COLO829 (cell line): ENCODE data around the gene RNF125.
A peak's percentile ranks its signal among the peaks of the same experiment; 100 is the strongest.
"Not testable (repeated sequence)": the region's sequence is repeated elsewhere in the genome, so short reads cannot be mapped to it uniquely, and the experiment has no call there.

ENCODE experiments used
- DNase-seq: peaks from one replicate; pipeline ENCODE4 v3.0.0; 2012; ENCODE audit warnings: low spot score

Gene RNF125

DNA sequence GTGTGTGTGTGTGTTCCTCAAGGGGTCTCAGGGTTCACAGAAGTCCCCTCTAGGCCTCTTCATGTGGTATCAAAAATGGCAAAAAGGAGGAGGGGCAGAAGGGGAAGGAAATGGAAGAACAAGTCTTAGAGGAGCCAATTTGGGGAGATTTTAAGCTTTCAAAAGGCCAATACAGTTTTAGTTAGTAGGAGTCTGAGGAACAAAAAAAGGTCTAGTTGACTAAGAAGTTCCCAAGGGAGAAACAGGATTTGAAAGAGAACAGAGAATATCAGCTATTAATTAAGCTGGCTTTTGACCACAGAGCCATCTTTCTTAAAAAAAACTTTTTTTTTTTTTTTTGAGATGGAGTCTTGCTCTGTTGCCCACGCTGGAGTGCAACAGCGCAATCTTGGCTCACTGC, 7.1 kb downstream of the RNF125 start:
- DNase-seq: no peak

- no peak for DNase-seq
Measured at GRCh38 chr18:32026491-32027086, 8.0 kb downstream of the RNF125 start.

DNA sequence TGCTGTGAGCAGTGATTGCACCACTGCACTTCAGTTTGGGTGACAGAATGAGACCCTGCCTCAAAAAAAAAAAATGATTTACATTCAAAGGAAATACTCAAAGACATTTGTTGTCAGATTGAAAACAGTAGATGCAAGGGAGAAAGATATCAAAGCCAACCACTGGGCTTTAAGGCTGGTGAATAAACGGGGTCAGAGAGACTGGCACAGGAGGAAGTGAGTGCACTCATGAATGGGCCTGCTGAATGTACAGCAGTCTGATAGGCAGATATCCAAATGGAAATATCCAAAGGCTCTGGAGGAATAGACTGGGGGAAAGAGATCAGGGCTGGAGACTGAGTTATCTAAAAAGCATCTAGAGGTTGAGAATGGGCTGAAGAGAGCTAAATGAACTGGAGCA, 10.9 kb downstream of the RNF125 start:
- DNase-seq: no peak

DNA sequence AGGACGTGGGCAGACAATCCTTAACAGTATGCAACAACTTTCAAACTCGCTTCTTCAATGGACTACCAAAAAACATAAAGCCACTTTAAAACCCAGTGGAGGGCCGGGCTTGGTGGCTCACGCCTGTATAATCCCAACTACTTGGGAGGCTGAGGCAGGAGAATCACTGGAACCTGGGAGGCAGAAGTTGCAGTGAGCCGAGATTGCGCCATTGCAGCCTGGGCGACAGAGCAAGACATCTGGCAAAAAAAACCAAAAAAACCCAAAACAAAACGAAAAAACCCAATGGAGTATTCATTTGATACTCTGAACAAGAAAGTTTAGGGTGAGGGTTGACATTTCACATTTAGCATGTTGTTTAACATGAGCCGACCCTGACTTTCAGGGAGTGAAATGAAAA, 14.0 kb downstream of the RNF125 start:
- no peak for DNase-seq

GRCh38 chr18:32036506-32037180, 18.0 kb downstream of the RNF125 start:
- no peak for DNase-seq

DNA sequence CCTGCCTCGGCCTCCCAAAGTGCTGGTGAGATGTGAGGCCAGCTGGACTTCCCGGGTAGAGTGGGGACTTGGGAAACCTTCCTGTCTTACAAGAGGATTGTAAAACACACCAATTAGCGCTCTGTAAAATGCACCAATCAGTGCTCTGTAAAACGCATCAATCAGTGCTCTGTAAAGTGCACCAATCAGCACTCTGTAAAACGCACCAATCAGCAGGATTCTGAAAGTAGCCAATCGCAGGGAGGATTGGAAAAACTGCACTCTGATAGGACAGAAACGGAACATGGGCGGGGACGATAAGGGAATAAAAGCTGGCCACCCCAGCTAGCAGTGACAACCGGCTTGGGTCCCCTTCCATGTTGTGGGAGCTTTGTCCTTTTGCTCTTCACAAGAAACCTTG, 19.0 kb downstream of the RNF125 start:
- DNase-seq: no peak

- peak; percentile 92 for DNase-seq
Measured at GRCh38 chr18:32040936-32041335, 22.3 kb downstream of the RNF125 start.

GRCh38 chr18:32042337-32042736, 23.7 kb downstream of the RNF125 start:
- DNase-seq: no peak

GRCh38 chr18:32048507-32049091, 30.0 kb downstream of the RNF125 start:
- peak; percentile 43 for DNase-seq

GRCh38 chr18:32049393-32050171, 31.0 kb downstream of the RNF125 start:
- DNase-seq: no peak

DNA sequence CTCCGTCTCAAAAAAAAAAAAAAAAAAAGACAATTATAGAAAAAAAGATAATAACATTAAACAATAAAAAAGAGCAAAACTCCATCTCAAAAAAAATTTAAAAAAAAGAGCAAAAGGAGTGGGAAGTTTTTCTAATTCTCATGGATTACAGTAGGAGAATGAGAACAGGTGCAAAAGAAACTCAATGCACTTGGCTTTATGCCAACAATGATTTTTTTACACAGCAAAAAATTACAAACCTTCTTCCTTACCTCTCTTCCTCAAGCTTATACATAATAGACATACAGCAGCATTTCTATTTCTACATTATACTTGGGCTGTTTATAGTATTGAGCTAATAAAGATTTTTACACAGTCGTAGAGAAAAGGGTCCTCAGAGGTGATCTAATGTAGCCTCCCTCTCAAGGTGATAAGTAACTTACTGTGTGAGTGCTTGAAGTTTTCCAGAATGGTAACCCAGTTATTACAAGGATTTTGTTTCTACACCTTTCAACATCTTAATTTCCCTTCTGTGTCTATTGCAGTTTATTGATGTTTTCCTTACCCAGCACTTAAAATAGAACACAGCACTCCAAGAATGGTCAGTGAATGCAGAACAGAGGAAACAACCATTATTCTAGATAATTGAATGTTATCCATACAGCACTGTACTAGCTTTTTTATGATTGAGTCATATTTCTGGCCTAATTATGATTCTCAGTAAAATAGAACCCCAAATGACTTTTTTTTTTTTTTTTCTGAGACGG, 38.2 kb downstream of the RNF125 start:
- no peak for DNase-seq

DNA sequence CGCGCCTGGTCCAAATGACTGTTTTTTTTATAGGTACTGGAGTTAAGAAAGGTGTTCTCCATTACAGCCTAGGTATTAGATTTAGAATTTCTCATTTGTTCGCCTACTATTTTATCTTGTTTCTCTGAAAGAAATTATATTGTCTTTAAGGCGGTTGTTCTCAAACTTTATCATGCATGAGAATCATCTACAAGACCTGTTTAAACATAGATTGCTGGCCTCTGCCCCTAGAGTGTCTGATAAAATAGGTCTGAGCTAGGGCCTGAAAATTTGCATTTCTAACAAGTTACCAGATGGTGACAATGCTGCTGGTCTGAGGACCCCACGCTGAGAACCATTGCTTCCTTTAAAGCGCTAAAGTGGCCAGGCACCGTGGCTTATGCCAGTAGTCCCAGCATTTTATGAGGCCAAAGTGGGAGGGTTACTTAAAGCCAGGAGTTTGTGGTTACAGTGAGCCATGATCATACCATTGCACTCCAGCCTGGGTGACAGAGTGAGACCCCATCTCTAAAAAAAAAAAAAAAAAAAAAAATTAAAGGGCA, 39.1 kb downstream of the RNF125 start:
- no peak for DNase-seq

DNA sequence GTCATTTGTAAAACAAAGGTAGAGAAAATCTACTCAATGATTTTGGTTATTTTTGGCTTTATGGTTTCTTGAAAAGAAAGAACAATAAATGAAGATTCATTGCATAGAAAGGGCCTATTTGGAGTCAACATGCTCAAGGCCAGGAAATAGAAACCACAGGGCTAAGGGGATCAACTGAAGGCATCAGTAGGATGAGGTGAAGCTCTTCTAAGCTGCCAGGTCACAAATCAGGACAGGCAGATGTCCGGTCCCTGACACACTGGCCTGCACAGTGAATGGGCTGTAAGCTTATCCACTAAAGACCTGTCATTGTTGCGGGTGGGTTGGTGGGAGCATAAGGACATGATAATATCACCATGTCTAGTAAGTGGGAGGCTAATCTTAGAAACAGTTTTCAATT, 41.4 kb downstream of the RNF125 start:
- DNase-seq: no peak

DNA sequence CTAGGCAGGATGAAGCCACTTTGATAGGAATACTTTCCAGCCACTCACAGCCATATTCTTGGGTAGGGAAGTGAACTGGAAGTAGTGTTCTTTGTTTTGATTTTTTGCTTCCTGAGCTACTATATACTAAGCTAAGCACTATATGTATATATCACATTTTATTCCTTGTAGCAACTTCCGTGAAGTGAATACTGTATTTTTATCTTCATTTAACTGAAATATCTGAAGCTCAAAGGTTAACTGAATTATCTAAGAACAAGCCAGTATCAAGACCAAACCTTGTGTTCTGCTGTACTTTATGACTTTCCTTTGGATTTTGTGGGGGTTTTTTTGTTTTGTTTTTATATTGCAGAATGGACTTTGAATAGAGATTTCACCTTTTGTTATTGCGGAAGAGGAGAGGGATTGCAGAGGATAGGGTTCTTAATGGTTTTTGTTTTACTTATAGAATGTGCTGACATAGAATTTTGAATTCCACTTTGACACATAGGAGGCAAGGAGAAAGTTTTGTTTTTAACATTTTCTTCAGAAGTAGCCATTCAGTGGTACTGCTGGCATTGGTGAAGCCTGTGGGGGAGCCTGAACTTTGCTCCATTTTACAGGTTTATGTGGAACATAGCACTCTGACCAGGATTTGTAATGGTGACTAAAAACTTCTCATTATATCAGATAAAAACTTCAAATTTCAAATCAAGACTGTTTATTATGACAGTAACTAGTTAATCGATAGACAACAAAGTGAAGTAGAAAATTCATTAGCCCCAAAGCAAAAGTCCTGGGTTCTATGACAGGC, 48.9 kb downstream of the RNF125 start:
- no peak for DNase-seq

- DNase-seq: peak; percentile 52
Measured at GRCh38 chr18:32072321-32072720, 53.7 kb downstream of the RNF125 start.

DNA sequence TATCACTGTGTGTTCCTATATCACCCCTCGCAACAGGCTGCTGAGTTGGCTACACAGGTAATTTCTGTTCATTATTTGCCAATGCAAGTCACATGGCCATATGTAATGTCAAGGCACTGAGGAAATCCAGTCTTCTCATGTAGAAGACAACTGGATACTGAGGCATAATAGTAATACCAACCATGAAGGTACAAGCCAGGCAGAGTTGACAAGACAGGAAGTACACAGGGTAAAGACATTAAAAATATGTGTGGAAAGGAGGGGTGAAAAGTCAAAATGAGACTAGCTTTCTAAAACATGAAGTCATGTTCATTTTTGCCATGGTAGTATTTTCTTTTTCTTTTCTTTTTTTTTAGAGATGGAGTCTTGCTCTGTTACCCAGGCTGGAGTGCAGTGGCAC, 55.6 kb downstream of the RNF125 start:
- no peak for DNase-seq

DNA sequence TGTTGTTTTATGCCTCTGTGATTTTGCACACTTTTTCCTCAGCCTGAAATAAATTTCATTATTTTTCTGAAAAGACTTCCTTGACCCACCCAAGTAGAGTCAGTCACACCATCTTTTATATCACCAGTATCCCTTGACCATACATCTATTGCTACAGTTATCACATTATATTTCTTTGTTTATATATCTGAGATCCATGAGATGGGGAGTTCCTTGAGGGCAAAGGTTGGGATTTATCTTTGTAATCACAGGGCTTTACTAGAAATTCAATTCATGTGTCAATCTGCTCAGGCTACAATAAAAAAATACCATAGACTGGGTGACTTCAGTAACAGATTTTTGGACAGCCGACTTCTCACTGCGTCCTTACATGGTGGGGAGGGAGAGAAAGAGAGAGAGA, 60.2 kb downstream of the RNF125 start:
- DNase-seq: no peak

DNA sequence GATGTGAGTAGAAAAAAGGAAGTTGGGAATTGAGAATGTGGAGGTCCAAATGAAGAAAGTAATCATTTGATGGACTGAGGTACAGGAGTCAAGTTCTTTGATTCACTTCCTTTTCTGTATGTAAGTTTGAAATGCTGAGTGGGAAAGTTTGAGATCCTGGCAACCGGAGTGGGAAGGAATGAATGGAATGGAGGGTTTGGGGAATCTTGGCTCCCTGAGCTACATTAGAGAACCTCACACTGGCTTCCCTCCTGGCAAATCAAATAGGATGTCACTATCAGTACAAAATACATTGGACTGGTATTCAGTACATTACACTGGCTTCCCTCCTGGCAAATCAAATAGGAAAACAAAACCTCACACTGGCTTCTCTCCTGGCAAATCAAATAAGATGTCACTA, 63.3 kb downstream of the RNF125 start:
- no peak for DNase-seq

DNA sequence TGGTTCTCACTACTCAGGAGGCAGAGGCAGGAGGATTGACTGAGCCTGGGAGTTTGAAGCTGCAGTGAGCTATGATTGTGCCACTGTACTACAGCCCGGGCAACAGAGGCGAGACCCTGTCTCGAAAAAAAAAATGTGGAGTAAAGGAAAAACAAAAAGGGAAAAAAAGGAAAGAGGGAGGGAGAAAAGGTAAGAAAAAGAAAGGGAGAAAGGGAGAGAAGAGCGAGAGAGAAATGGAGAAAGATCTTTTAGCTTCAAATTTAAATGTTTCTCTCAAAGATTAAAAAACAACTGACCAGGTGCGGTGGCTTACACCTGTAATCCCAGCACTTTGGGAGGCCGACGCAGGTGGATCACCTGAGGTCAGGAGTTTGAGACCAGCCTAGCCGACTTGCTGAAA, 65.2 kb downstream of the RNF125 start:
- DNase-seq: no peak

GRCh38 chr18:32086881-32087280, 68.3 kb downstream of the RNF125 start:
- DNase-seq: no peak

DNA sequence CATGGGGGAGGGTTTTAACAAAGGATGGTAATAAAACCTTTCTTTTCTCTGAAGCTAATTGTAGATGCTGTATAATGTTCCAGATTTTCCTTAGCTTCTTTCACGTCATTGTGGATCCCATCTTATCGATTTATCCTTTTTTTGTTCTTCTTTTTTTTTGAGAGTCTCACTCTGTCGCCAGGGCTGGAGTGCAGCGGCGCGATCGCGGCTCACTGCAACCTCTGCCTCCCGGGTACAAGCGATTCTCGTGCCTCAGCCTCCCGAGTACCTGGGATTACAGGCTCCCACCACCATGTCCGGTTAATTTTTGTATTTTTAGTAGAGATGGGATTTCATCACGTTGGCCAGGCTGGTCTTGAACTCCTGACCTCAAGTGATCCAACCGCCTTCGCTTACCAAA, 72.2 kb downstream of the RNF125 start:
- DNase-seq: not testable (repeated sequence)
